Ovary (tissue), 3 donors: ENCODE data around the gene NPHP4.

ENCODE experiments used
- CTCF ChIP-seq, 3 donors: fragments of 450-650 bp in 2 of 3; fragments of 200-600 bp in 1 of 3; IDR thresholded peaks; one replicate each; pipeline versions ENCODE4 v1.5.1 to v1.8.0; 2016 to 2022; ENCODE audit warnings: antibody characterized with exemption in 3 of 3, mild to moderate bottlenecking in 1 of 3
- EP300 ChIP-seq: sonication (generic); formaldehyde crosslinking; IDR thresholded peaks from one replicate; pipeline ENCODE4 v1.6.1; 2017; ENCODE audit warnings: antibody characterized with exemption
- POLR2A ChIP-seq: fragments of 450-650 bp; IDR thresholded peaks from one replicate; pipeline ENCODE4 v1.6.1; 2017; ENCODE audit warnings: antibody characterized with exemption, mild to moderate bottlenecking, moderate library complexity
- donor health status: DM: no; HTN: no; CAD: no.

GRCh38 chr1:5966543-5967205 lies 25.6 kb downstream of the NPHP4 start:
- peak in 1 of 3 donors; percentile 30 for TF ChIP-seq CTCF (IDR thresholded peaks at IDR 0.05)
- no peak for TF ChIP-seq POLR2A
- TF ChIP-seq EP300 = no peak
